ENCODE data around the gene TCF20.

- TF ChIP-seq CTCF (IDR thresholded peaks at IDR 0.05 in 4 of 5, conservative IDR thresholded peaks at IDR 0.05 in 1 of 5) (no peak), POLR2A (IDR thresholded peaks at IDR 0.05) (no peak)
Observed at GRCh38 chr22:42291287-42291686, 20.8 kb upstream of the TCF20 start.
